ENCODE results near the gene PLXNB2.

GRCh38 chr22:50316114-50317065, 8.9 kb upstream of the PLXNB2 start:
- no peak for TF ChIP-seq CTCF (IDR thresholded peaks at IDR 0.05; ENCODE audit: low read length)
- TF ChIP-seq EZH2phosphoT487 (IDR thresholded peaks at IDR 0.05; ENCODE audit: low read length), result no peak
- no peak for TF ChIP-seq EZH2 (optimal IDR thresholded peaks at IDR 0.05; ENCODE audit: low read depth, low read length)
